Measurements from ENCODE around the gene PKP4. TPM values are rescaled to one million over a fixed set of nuclear protein-coding genes. Genes with fewer than 3 reads are reported as not detected.

Gene PKP4
- total and polyA plus RNA-seq, 2 of the 8 experiments (the other 6 are each of a cell fraction or from before 2014, with no cell fraction given): 48.2 to 88.0 TPM

DNA sequence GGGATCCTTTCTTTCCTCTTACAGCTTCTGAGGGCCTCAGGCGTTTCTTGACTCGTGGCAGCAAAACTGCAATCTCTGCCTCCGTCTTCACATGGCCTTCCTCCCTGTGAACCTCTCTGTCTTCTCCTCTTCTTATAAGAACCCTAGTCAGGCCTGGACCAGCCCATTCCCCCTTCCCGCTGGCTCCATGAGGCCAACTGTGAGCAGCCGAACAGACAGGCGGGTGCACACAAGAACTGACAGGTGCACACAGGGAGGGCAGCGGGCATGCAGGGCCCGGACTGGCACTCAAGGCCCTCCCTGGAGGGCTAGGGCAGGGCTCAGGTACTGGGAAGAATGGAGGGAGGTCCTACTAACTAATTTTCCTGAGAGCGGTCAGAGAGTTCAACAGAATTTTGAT is 246.0 kb downstream of the PKP4 start:
- CTCF ChIA-PET (ENCODE audit: partially characterized antibody): interaction anchor here (0.9 to 1.0 kb wide), 2 partner anchors 21 to 678 kb away, joined by 3 to 5 read pairs; no protein-coding TSS in a partner anchor

More for the DNA sequence above, 246.0 kb downstream of the PKP4 start:
- TF ChIP-seq, protein P1, sequence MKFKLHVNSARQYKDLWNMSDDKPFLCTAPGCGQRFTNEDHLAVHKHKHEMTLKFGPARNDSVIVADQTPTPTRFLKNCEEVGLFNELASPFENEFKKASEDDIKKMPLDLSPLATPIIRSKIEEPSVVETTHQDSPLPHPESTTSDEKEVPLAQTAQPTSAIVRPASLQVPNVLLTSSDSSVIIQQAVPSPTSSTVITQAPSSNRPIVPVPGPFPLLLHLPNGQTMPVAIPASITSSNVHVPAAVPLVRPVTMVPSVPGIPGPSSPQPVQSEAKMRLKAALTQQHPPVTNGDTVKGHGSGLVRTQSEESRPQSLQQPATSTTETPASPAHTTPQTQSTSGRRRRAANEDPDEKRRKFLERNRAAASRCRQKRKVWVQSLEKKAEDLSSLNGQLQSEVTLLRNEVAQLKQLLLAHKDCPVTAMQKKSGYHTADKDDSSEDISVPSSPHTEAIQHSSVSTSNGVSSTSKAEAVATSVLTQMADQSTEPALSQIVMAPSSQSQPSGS (IDR thresholded peaks at IDR 0.05; ENCODE audit: low read length): no peak
- no peak for TF ChIP-seq SIX5 (IDR thresholded peaks at IDR 0.05; ENCODE audit: low read depth, low read length)
- no peak for TF ChIP-seq SP2 (IDR thresholded peaks at IDR 0.05; ENCODE audit: low read length)
- TF ChIP-seq JUN (IDR thresholded peaks at IDR 0.05; ENCODE audit: low read depth, low read length): no peak
- Histone ChIP-seq H4K91ac (replicated peaks; ENCODE audit: insufficient read length, low read length) (no peak overlapping the region), H2BK12ac (ENCODE audit: low read depth, low read length) (no peak overlapping the region), H3K4me3 (ENCODE audit: extremely low read depth in 1 of 4, insufficient read depth in 2 of 4, low read depth in 3 of 4, low read length in 4 of 4) (no peak overlapping the region), H2BK20ac (ENCODE audit: low read length) (no peak overlapping the region), H3K79me2 (ENCODE audit: control insufficient read depth in 1 of 2, insufficient read depth in 2 of 2, low read length in 2 of 2) (no peaks in the 10 kb centered on the region), H3K56ac (replicated peaks; ENCODE audit: insufficient read length, low read depth, low read length) (no peak overlapping the region), H2AFZ (ENCODE audit: low read length) (no peak overlapping the region), H3K18ac (ENCODE audit: extremely low read depth, low read length) (no peak overlapping the region), H3K27ac (ENCODE audit: low read depth, low read length) (no peak overlapping the region), H3K4me2 (ENCODE audit: insufficient read depth in 1 of 2, low read depth in 2 of 2, low read length in 2 of 2) (no peak overlapping the region), H3K23me2 (ENCODE audit: low read depth, low read length) (no peaks in the 10 kb centered on the region), H4K5ac (ENCODE audit: insufficient read length, low read depth, low read length) (no peak overlapping the region), H3K79me1 (ENCODE audit: low read depth, low read length) (no peaks in the 10 kb centered on the region), H4K20me1 (replicated peaks in 1 of 2; ENCODE audit: control insufficient read depth in 1 of 2, insufficient read depth in 2 of 2, low read length in 2 of 2) (no peaks in the 10 kb centered on the region), H3K4me1 (replicated peaks in 1 of 4; ENCODE audit: control insufficient read depth in 3 of 4, insufficient read depth in 4 of 4, low read length in 3 of 4) (no peaks in the 10 kb centered on the region), H2BK15ac (ENCODE audit: low read length) (no peak overlapping the region), H3K4ac (replicated peaks; ENCODE audit: insufficient read length, low read depth, low read length) (no peak overlapping the region), H2BK120ac (replicated peaks; ENCODE audit: low read depth, low read length) (no peak overlapping the region), H3K9ac (replicated peaks in 1 of 4; ENCODE audit: extremely low read depth in 1 of 4, low read depth in 3 of 4, low read length in 3 of 4) (no peak overlapping the region), H2BK5ac (ENCODE audit: low read depth, low read length) (no peak overlapping the region), H3K27me3 (replicated peaks in 1 of 4; ENCODE audit: control insufficient read depth in 3 of 4, extremely low read depth in 1 of 4, insufficient read depth in 3 of 4, low read length in 3 of 4) (no peaks in the 10 kb centered on the region), H2AK5ac (ENCODE audit: low read depth, low read length) (no peak overlapping the region), H3K23ac (ENCODE audit: insufficient read length) (no peak overlapping the region), H3K36me3 (ENCODE audit: control insufficient read depth in 2 of 4, insufficient read depth in 4 of 4, low read length in 3 of 4) (no peaks in the 10 kb centered on the region), H3K9me3 (ENCODE audit: insufficient read depth in 2 of 2, low read depth in 1 of 2, low read length in 1 of 2) (no peaks in the 10 kb centered on the region), H3K14ac (ENCODE audit: insufficient read length) (no peak overlapping the region), H4K8ac (ENCODE audit: extremely low read depth, insufficient read depth, low read length) (no peak overlapping the region)
- FAIRE-seq (no peak), DNase-seq (ENCODE audit: low read depth in 1 of 2, low spot score in 2 of 2) (no peak)
- 78% methylated on average over 9 of the region's 9 CpGs; no CpG with 5 or more reads in 1 of the 2 experiments for WGBS, 2 experiments (ENCODE audit: extremely low coverage in 1 of 2, insufficient coverage in 1 of 2, insufficient read length in 1 of 2, insufficient replicate concordance in 2 of 2, low coverage in 1 of 2, low lambda C conversion rate in 2 of 2, missing lambda C conversion rate in 1 of 2)
- POLR2A ChIA-PET (ENCODE audit: partially characterized antibody): no interaction called here
